DMS 273 (cell line): ENCODE data around the gene MRO.
"Not testable (repeated sequence)": the region's sequence is repeated elsewhere in the genome, so short reads cannot be mapped to it uniquely, and the experiment has no call there.

ENCODE experiments used
- DNase-seq: peaks from one replicate; lab custom pipeline; 2025; ENCODE audit not compliant: unreplicated experiment; lab: John Stamatoyannopoulos, UW

MRO gene

GRCh38 chr18:50836521-50836957 is 16.7 kb upstream of the MRO start:
- peak; percentile 8 for DNase-seq

GRCh38 chr18:50833496-50833895 is 13.7 kb upstream of the MRO start:
- not testable (repeated sequence) for DNase-seq

- no peak for DNase-seq
Observed at GRCh38 chr18:50832754-50833153, 12.9 kb upstream of the MRO start.

- DNase-seq, result no peak
Observed at GRCh38 chr18:50830544-50830943, 10.7 kb upstream of the MRO start.

- DNase-seq, result no peak
Observed at GRCh38 chr18:50829644-50830043, 9.8 kb upstream of the MRO start.

GRCh38 chr18:50826027-50826426 is 6.2 kb upstream of the MRO start:
- no peak for DNase-seq

GRCh38 chr18:50825621-50826020 is 5.8 kb upstream of the MRO start:
- DNase-seq, result no peak

GRCh38 chr18:50822756-50823155 is 2.9 kb upstream of the MRO start:
- DNase-seq, result no peak

- DNase-seq, result no peak
Observed at GRCh38 chr18:50820901-50821520, 1.2 kb upstream of the MRO start.

- peak; percentile 58 for DNase-seq
Observed at GRCh38 chr18:50819027-50819727, 639 bp downstream of the MRO start.

- DNase-seq, result peak; percentile 20
Observed at GRCh38 chr18:50816419-50817166, 3.2 kb downstream of the MRO start.

GRCh38 chr18:50814395-50814794 is 5.4 kb downstream of the MRO start:
- no peak for DNase-seq

- DNase-seq, result no peak
Observed at GRCh38 chr18:50813353-50813752, 6.5 kb downstream of the MRO start.

GRCh38 chr18:50812834-50813233 is 7.0 kb downstream of the MRO start:
- DNase-seq, result no peak

GRCh38 chr18:50807176-50807575 is 12.6 kb downstream of the MRO start:
- DNase-seq, result no peak

- no peak for DNase-seq
Observed at GRCh38 chr18:50806208-50806616, 13.6 kb downstream of the MRO start.

GRCh38 chr18:50805732-50806131 is 14.1 kb downstream of the MRO start:
- DNase-seq, result no peak

GRCh38 chr18:50803592-50803991 is 16.2 kb downstream of the MRO start:
- no peak for DNase-seq

GRCh38 chr18:50802141-50802540 is 17.7 kb downstream of the MRO start:
- no peak for DNase-seq

- peak; percentile 29 for DNase-seq
Observed at GRCh38 chr18:50797142-50797541, 22.7 kb downstream of the MRO start.

GRCh38 chr18:50796495-50796894 is 23.3 kb downstream of the MRO start:
- DNase-seq, result no peak
